Keratinocyte (primary cell): ENCODE measurements around the gene SCAMP2. TPM values are rescaled to one million over a fixed set of nuclear protein-coding genes. Genes with fewer than 3 reads are reported as not detected.

Experiments used
- DNase-seq: peaks from one replicate; pipeline ENCODE4 v3.0.0-alpha.2; 2011; ENCODE audit warnings: low read depth, missing footprints, low spot score
- FAIRE-seq: peaks from 2 replicates; lab custom pipeline; 2011; peaks lifted over from hg19 to GRCh38; lab: Jason Lieb, UNC
- H2AFZ ChIP-seq: 2 replicates; pipeline ENCODE4 v1.6.0; 2012; ENCODE audit warnings: low read length, control low read depth, inconsistent platforms; ENCODE audit not compliant: control insufficient read depth
- H3K27ac ChIP-seq: 2 replicates; pipeline ENCODE4 v1.5.1; 2011; ENCODE audit warnings: low read length; ENCODE audit not compliant: control insufficient read depth, insufficient read depth
- H3K27me3 ChIP-seq: 3 replicates; pipeline ENCODE4 v1.6.0; 2011; ENCODE audit warnings: low read length; ENCODE audit not compliant: control insufficient read depth, insufficient read depth; ENCODE audit errors: extremely low read depth
- H3K36me3 ChIP-seq, 2 experiments: 2 replicates in 1 of 2; 3 replicates in 1 of 2; pipeline ENCODE4 v1.5.1; 2011; ENCODE audit warnings: low read length in 2 of 2, mild to moderate bottlenecking in 1 of 2; ENCODE audit not compliant: control insufficient read depth in 2 of 2, insufficient read depth in 2 of 2; ENCODE audit errors: extremely low read depth in 1 of 2
- H3K4me1 ChIP-seq: 3 replicates; pipeline ENCODE4 v1.5.1; 2011; ENCODE audit warnings: low read length; ENCODE audit not compliant: control insufficient read depth, insufficient read depth; ENCODE audit errors: extremely low read depth
- H3K4me2 ChIP-seq: 3 replicates; pipeline ENCODE4 v1.6.0; 2011; ENCODE audit warnings: low read depth, low read length; ENCODE audit not compliant: control insufficient read depth, insufficient read depth; ENCODE audit errors: extremely low read depth
- H3K4me3 ChIP-seq, 3 experiments: fragments of 200-600 bp in 1 of 3; sonication (generic) in 1 of 3; 2 replicates in 2 of 3; 3 replicates in 1 of 3; pipeline ENCODE4 v1.5.1; 2011 to 2016; ENCODE audit warnings: low read length in 3 of 3, mild to moderate bottlenecking in 3 of 3, control low read depth in 2 of 3, inconsistent platforms in 1 of 3, low read depth in 1 of 3, mixed read lengths in 1 of 3, mixed run types in 1 of 3, moderate library complexity in 1 of 3; ENCODE audit not compliant: control insufficient read depth in 2 of 3, insufficient read depth in 2 of 3; ENCODE audit errors: extremely low read depth in 1 of 3
- H3K79me2 ChIP-seq: 2 replicates; pipeline ENCODE4 v1.6.0; 2012; ENCODE audit warnings: low read length; ENCODE audit not compliant: control insufficient read depth, insufficient read depth
- H3K9ac ChIP-seq: 3 replicates; pipeline ENCODE4 v1.6.0; 2011; ENCODE audit warnings: low read length; ENCODE audit not compliant: control insufficient read depth, insufficient read depth; ENCODE audit errors: extremely low read depth
- H3K9me1 ChIP-seq: 3 replicates; pipeline ENCODE4 v1.6.0; 2011; ENCODE audit warnings: low read length; ENCODE audit not compliant: control insufficient read depth, insufficient read depth; ENCODE audit errors: extremely low read depth
- H3K9me3 ChIP-seq: 2 replicates; pipeline ENCODE4 v1.5.1; 2012; ENCODE audit warnings: low read depth, low read length; ENCODE audit not compliant: control insufficient read depth
- H4K20me1 ChIP-seq: 3 replicates; pipeline ENCODE4 v1.6.0; 2011; ENCODE audit warnings: low read length; ENCODE audit not compliant: control insufficient read depth, insufficient read depth; ENCODE audit errors: extremely low read depth
- EZH2 ChIP-seq: IDR thresholded peaks from one replicate; pipeline ENCODE4 v1.6.1; 2012; ENCODE audit warnings: inconsistent platforms, mild to moderate bottlenecking, low read length, moderate library complexity
- dilution Hi-C: fragments of 300-500 bp; cut with MboI; formaldehyde crosslinking; loops from one replicate; pipeline ENCODE4 v1.7.0; 2020; ENCODE audit warnings: low sequenced_read_pairs; ENCODE audit not compliant: extremely low pct_ligation_motif_present
- polyA plus RNA-seq, 5 experiments: library from polyadenylated mRNA; depleted of rRNA in 3 of 5; stranded (reverse) in 3 of 5; stranded (forward) in 1 of 5; unstranded in 1 of 5; fragments of >200 nt; gene quantifications; 1 replicate in 1 of 5; 2 replicates in 3 of 5; 3 replicates in 1 of 5; pipeline versions ENCODE4 v1.2.1 to v1.2.3, GENCODE V29; 2011 to 2012; ENCODE audit warnings: missing spikeins in 2 of 5, low read depth in 1 of 5, low replicate concordance in 1 of 5
- TF ChIP-seq, protein P1 (sequence below), 3 experiments: IDR thresholded peaks in 1 of 3; conservative IDR thresholded peaks in 1 of 3; optimal IDR thresholded peaks in 1 of 3; 2 replicates in 2 of 3; 3 replicates in 1 of 3; pipeline versions ENCODE3 to v1.5.1; 2011; ENCODE audit warnings: low read length in 3 of 3, mild to moderate bottlenecking in 3 of 3, moderate library complexity in 2 of 3, control low read depth in 1 of 3, inconsistent platforms in 1 of 3; ENCODE audit not compliant: insufficient read depth in 2 of 3; ENCODE audit errors: extremely low read depth in 1 of 3

The SCAMP2 gene
- polyA plus RNA-seq, 1 donor (not counting 4 experiments of a cell fraction or from before 2014, with no cell fraction given): 72.8 TPM

DNA sequence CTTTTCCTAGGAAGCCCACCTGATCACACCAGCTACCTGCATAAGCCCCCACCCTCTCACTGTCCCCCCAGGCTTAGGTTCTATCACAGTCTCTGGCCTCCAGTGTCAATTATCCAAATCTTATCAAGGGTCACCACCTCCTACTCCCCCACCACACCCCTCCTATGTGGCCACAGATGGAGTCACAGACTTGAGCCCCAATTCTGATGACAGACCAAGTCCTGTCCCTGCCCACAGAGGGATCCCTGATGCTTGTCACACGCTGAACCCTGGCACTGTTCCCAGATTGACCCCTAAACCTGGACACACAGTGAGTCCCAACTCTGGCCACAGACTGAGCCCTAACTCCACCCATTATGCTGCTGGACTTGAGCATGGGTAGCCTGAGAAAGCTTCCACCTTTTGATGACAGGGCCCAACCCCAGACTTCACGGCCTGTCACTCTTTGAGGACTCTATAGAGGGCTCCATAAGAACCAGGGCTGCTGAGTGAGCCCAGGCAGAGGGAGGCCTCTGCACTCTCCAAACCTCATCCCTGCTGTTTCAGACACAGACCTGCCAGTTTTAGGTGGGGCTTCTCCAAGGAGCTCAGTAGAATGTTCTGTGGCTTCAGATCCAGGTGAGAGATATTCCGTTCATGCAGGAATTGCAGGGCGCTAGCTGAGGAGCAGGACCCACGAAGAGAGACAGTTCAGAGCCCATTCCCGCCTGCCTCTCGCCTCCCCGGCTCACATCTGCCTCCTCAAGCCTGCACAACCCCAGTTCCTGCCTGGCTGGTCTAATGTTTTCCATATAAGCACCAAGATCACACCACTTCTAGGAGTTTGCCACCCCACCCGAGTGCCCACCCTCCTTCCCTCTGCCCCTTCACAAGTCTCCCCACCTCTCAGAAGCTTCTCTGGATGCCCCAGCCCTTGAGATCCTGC is 32.1 kb downstream of the SCAMP2 start:
- Histone ChIP-seq H3K27ac (no peak overlapping the region), H2AFZ (no peak overlapping the region), H3K9ac (no peak overlapping the region), H3K9me1 (no peaks in the 10 kb centered on the region), H3K9me3 (no peaks in the 10 kb centered on the region), H3K79me2 (no peaks in the 10 kb centered on the region), H3K4me2 (no peak overlapping the region), H3K4me1 (peaks cover 14% of the 10 kb centered on the region), H3K36me3 (peaks cover 4 to 13% of the 10 kb centered on the region in 2 experiments), H4K20me1 (no peaks in the 10 kb centered on the region), H3K4me3 (no peak overlapping the region), H3K27me3 (no peaks in the 10 kb centered on the region)
- dilution Hi-C loops: no loop called here
- no peak for TF ChIP-seq EZH2
- TF ChIP-seq, protein P1, sequence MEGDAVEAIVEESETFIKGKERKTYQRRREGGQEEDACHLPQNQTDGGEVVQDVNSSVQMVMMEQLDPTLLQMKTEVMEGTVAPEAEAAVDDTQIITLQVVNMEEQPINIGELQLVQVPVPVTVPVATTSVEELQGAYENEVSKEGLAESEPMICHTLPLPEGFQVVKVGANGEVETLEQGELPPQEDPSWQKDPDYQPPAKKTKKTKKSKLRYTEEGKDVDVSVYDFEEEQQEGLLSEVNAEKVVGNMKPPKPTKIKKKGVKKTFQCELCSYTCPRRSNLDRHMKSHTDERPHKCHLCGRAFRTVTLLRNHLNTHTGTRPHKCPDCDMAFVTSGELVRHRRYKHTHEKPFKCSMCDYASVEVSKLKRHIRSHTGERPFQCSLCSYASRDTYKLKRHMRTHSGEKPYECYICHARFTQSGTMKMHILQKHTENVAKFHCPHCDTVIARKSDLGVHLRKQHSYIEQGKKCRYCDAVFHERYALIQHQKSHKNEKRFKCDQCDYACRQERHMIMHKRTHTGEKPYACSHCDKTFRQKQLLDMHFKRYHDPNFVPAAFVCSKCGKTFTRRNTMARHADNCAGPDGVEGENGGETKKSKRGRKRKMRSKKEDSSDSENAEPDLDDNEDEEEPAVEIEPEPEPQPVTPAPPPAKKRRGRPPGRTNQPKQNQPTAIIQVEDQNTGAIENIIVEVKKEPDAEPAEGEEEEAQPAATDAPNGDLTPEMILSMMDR (optimal IDR thresholded peaks at IDR 0.05 in 1 of 3, IDR thresholded peaks at IDR 0.05 in 1 of 3, conservative IDR thresholded peaks at IDR 0.05 in 1 of 3; ENCODE audit: extremely low read depth in 1 of 3, insufficient read depth in 2 of 3, low read length in 3 of 3): no peak
- no peak for FAIRE-seq
- DNase-seq: no peak

DNA sequence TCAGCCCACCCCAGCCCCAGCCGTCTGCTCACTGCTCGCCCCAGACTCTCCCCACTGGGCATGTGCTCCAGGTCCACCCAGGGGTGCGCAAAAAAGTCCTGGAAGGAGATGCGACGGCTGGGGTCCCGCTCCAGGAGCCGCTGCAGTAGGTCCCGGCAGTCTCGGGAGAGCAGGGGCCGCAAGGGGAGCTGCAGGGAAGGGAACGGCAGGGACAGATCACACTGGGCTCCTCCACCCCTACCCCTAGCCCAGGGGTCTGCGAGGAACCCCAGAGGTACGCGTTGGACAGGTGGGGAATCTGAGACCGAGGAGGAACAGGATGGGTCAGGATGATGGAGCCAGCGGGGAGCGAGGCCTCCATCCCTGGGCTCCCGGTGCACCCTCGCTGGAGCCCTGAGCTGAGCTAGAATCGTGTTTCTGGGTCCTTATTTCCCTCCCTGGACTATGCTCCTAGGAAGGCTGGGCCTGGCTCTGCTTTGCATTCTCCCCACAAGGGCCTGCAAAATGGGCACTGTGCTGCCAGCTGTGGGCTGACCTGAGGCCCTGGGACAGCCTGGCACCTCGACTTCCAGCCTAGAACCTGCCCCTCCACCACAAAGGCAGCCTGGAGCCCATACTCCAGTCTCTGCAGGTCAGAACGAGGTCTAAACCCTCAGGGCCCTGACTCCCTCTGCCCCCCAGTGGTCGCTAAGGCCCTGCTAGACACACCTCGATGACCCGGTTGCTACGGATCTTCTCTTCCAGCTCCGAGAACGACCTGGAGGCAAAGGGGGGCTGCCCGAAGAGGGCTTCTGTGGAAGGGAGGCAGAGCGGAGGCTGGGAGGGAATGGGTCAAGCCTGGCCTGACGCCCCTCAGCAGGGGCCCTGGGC is 33.4 kb downstream of the SCAMP2 start:
- H3K27me3 ChIP-seq: no peaks in the 10 kb centered on the region
- H2AFZ ChIP-seq: no peak overlapping the region
- FAIRE-seq (no peak), DNase-seq (no peak)
- peaks cover 14% of the 10 kb centered on the region for H3K4me1 ChIP-seq
- H3K79me2 ChIP-seq: no peaks in the 10 kb centered on the region
- H3K36me3 ChIP-seq: peaks cover 4 to 15% of the 10 kb centered on the region in 2 experiments
- H3K4me3 ChIP-seq: no peak overlapping the region
- no peaks in the 10 kb centered on the region for H4K20me1 ChIP-seq
- no peaks in the 10 kb centered on the region for H3K9me3 ChIP-seq
- no peak overlapping the region for H3K27ac ChIP-seq
- TF ChIP-seq, protein P1 (optimal IDR thresholded peaks at IDR 0.05 in 1 of 3, IDR thresholded peaks at IDR 0.05 in 1 of 3, conservative IDR thresholded peaks at IDR 0.05 in 1 of 3; ENCODE audit: extremely low read depth in 1 of 3, insufficient read depth in 2 of 3, low read length in 3 of 3): peak in 1 of 3 experiments; percentile 8
- no peak for TF ChIP-seq EZH2
- dilution Hi-C loops: no loop called here
- no peak overlapping the region for H3K9ac ChIP-seq
- H3K9me1 ChIP-seq: no peaks in the 10 kb centered on the region
- H3K4me2 ChIP-seq: no peak overlapping the region
